Endometrium (tissue), 2 donors: Measurements from ENCODE around the gene DUXA.

Experiments
- FAIRE-seq: peaks from 2 replicates; lab custom pipeline; 2012; peaks lifted over from hg19 to GRCh38; lab: Jason Lieb, UNC
- donor health status: control.
- donor health status: control.

DUXA gene

GRCh38 chr19:57105976-57106721 is 61.1 kb downstream of the DUXA start:
- no peak for FAIRE-seq
